ENCODE measurements around the gene CD207. TPM values are rescaled to one million over a fixed set of nuclear protein-coding genes. Genes with fewer than 3 reads are reported as not detected.

CD207 gene
- total RNA-seq, 4 donors from 2014 or later = not detected

DNA sequence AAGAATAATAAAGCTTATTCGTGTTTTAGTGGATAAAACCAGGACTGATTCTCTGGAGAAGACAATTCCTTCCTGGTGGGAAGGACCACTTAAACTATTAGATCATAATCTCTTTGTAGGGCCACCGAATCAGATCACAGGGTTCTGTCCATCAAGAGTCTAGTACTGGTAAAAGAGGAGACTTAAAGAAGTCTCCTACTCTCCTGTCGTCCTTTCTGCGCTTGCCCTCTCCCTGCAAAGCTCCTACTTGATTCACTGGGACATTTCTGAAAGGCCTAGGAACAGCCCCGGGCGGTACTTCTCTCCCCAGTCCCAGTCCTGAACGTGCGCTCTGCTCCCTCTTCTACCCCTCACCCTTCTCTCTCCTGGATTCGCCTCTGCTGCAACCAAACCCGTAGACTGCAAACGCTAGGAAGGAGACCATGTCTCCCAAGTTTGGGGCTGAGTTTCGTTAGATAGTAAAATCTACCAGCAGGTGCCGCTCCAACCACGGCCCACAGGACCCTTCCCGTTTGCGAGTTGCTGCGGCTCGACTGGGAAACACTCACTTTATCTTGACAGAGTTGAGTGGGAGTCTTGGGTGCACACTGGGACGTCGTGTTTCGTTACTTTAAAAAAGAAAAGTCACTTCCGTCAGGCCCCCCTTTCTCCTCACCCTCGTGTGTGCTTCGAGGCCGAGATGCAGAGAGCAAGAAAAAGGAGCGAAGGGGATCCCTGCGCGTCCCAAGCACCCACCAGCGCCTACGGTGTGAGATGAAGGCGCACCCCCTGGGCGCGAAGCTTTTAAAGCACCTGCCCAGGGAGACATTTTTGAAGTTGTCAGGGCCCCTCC is 46.1 kb downstream of the CD207 start:
- DNase-seq (peak in 1 of 2 donors; percentile 10), ATAC-seq (peak in 1 of 2 donors; percentile 45)
- Histone ChIP-seq H3K9me3 (no peaks in the 10 kb centered on the region), H3K4me3 (peak overlapping the region; percentile 34 to 49 (median 39)), H3K4me1 (peaks cover 5 to 6% of the 10 kb centered on the region in 2 donors), H3K27ac (no peak overlapping the region), H3K27me3 (peaks cover 30 to 53% (median 32%) of the 10 kb centered on the region in 3 donors), H3K36me3 (no peaks in the 10 kb centered on the region)
- TF ChIP-seq, protein P1, sequence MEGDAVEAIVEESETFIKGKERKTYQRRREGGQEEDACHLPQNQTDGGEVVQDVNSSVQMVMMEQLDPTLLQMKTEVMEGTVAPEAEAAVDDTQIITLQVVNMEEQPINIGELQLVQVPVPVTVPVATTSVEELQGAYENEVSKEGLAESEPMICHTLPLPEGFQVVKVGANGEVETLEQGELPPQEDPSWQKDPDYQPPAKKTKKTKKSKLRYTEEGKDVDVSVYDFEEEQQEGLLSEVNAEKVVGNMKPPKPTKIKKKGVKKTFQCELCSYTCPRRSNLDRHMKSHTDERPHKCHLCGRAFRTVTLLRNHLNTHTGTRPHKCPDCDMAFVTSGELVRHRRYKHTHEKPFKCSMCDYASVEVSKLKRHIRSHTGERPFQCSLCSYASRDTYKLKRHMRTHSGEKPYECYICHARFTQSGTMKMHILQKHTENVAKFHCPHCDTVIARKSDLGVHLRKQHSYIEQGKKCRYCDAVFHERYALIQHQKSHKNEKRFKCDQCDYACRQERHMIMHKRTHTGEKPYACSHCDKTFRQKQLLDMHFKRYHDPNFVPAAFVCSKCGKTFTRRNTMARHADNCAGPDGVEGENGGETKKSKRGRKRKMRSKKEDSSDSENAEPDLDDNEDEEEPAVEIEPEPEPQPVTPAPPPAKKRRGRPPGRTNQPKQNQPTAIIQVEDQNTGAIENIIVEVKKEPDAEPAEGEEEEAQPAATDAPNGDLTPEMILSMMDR (IDR thresholded peaks at IDR 0.05 in 4 of 5, conservative IDR thresholded peaks at IDR 0.05 in 1 of 5) = peak in 4 of 5 experiments; percentile 14 to 62 (median 31)
- TF ChIP-seq POLR2A (IDR thresholded peaks at IDR 0.05) = no peak
- in situ Hi-C loops (cut with MboI; ENCODE audit: low sequenced_read_pairs in 4 of 4) (loop anchor here in 1 of 4 donors (25.0 kb wide), 1 partner anchor 148 kb away; the partner anchor contains the start of gene ATP6V1B1), intact Hi-C loops (cut with DNase I; ENCODE audit: low total_unique reads) (no loop called here)

DNA sequence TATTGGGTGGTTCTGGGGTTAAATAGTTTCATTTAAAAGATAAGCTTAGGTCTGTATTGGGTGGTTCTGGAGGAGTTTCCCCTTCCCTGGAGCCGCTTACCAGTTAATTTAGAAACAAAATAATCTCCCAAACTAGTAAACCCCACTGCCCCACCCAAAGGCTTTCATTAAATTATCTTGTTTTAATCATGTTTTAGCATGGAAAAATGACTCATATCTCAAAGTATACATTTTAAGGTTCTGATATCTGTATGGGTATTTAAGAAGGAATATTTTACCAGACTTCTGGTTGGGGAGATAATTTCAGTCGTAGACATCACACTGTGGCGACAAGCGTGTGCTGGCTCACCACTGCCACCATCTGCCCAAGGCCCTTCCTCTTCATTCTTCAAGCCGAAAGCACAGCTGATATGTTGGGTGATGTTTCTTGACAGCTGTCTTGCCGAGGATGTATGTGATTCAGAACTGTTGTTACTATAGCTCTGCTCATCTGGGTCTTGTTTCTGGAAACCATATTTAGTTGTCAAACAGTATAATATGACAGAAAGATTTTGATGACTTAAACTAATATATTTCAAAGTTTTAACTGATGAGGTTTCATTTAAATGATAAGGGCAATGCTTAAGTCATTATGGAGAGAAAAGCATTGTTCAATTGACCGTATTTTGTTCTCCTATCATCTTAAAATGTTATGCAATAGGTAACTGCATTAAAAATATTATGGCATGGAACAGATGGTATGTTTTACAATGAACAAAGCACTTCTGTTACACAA is 50.3 kb downstream of the CD207 start:
- no peak overlapping the region for H3K4me3 ChIP-seq
- peaks cover 5% of the 10 kb centered on the region in 2 donors for H3K4me1 ChIP-seq
- intact Hi-C loops (cut with DNase I; ENCODE audit: low total_unique reads) (no loop called here), in situ Hi-C loops (cut with MboI; ENCODE audit: low sequenced_read_pairs in 4 of 4) (loop anchor here in 1 of 4 donors (25.0 kb wide), 1 partner anchor 152 kb away; the partner anchor contains the start of gene ATP6V1B1)
- ATAC-seq = no peak
- H3K27me3 ChIP-seq = peaks cover 15 to 27% (median 16%) of the 10 kb centered on the region in 3 donors
- no peaks in the 10 kb centered on the region for H3K36me3 ChIP-seq
- DNase-seq = no peak
- H3K9me3 ChIP-seq = no peaks in the 10 kb centered on the region
- no peak overlapping the region for H3K27ac ChIP-seq
- no peak for TF ChIP-seq POLR2A (IDR thresholded peaks at IDR 0.05)
- TF ChIP-seq, protein P1 (IDR thresholded peaks at IDR 0.05 in 4 of 5, conservative IDR thresholded peaks at IDR 0.05 in 1 of 5) = no peak

DNA sequence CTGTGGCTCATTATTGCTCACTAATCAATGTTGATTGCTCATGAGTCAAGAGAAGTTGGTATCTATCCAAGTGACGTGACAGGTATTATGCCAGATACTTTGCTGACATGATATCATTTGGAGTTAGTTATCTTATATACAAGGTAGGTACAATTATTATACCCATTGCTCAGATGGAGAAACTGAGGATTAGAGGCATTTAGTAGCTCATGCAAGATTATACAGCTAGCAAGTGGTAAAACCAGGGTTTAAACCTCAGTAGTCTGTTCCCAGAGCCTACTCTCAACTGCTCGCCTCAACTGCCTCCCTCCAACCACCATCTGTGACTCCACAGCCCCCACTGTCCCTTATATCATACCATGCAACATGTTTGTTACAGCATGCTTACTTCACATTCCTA is 51.3 kb downstream of the CD207 start:
- ATAC-seq = no peak
- Histone ChIP-seq H3K4me1 (no peaks in the 10 kb centered on the region), H3K9me3 (no peaks in the 10 kb centered on the region), H3K36me3 (no peaks in the 10 kb centered on the region), H3K4me3 (no peak overlapping the region), H3K27me3 (peaks cover 8 to 17% (median 9%) of the 10 kb centered on the region in 3 donors), H3K27ac (no peak overlapping the region)
- intact Hi-C loops (cut with DNase I; ENCODE audit: low total_unique reads) = no loop called here
- no peak for TF ChIP-seq POLR2A (IDR thresholded peaks at IDR 0.05)
- TF ChIP-seq, protein P1 (IDR thresholded peaks at IDR 0.05 in 4 of 5, conservative IDR thresholded peaks at IDR 0.05 in 1 of 5) = no peak
- no peak for DNase-seq
- in situ Hi-C loops (cut with MboI; ENCODE audit: low sequenced_read_pairs in 4 of 4) = loop anchor here in 1 of 4 donors (25.0 kb wide), 1 partner anchor 153 kb away; the partner anchor contains the start of gene ATP6V1B1

Other genes starting within 250 kb of the CD207 start
- under 1 TPM; 0.20 to 0.75 (median 0.48) TPM for gene ADD2, start 67.6 kb downstream of the CD207 start, total RNA-seq
- gene FIGLA, start 45.2 kb downstream of the CD207 start, total RNA-seq = not detected
- gene CLEC4F, start 15.2 kb downstream of the CD207 start, total RNA-seq = under 1 TPM in 1 of 4 donors, not detected in 3; 0.59 TPM
- 1 to 10 TPM in 1 of 4 donors, under 1 TPM in 2, not detected in 1; 0.53 to 3.5 (median 0.55) TPM for gene VAX2, start 64.8 kb upstream of the CD207 start, total RNA-seq
- gene ATP6V1B1, start 100.1 kb upstream of the CD207 start, total RNA-seq = 1 to 10 TPM in 1 of 4 donors, not detected in 3; 2.3 TPM
- gene ANKRD53, start 142.8 kb upstream of the CD207 start, total RNA-seq = 1 to 10 TPM in 1 of 4 donors, under 1 TPM in 1, not detected in 2; 0.44 to 2.0 TPM
- 10 to 100 TPM; 34.0 to 54.2 (median 38.7) TPM for gene TEX261, start 159.1 kb upstream of the CD207 start, total RNA-seq
- 10 to 100 TPM; 24.2 to 43.5 (median 41.2) TPM for gene NAGK, start 232.8 kb upstream of the CD207 start, total RNA-seq

All from gastrocnemius medialis (tissue), 4 donors.